Common myeloid progenitor, CD34-positive (primary cell): ENCODE measurements around the gene GAA.

Source experiments
- CTCF ChIA-PET: fragments of 350-600 bp; sonication (Branson Sonifier 250); formaldehyde crosslinking; loops from one replicate; lab custom pipeline; 2021; ENCODE audit warnings: antibody characterized with exemption; lab: Charles Lee
- POLR2A ChIA-PET: fragments of 350-600 bp; sonication (Branson Sonifier 250); formaldehyde crosslinking; loops from one replicate; lab custom pipeline; 2021; ENCODE audit warnings: antibody characterized with exemption; lab: Charles Lee
- DNase-seq, 3 donors: peaks; one replicate each; pipeline versions ENCODE4 v3.0.0 to v3.0.0-alpha.2; 2013
- H3K27ac ChIP-seq, 2 experiments: 1 replicate in 1 of 2; 2 replicates in 1 of 2; pipeline ENCODE4 v1.7.0; 2013; ENCODE audit warnings: inconsistent platforms in 2 of 2, low read length in 2 of 2, mild to moderate bottlenecking in 2 of 2, low read depth in 1 of 2, moderate library complexity in 1 of 2; ENCODE audit not compliant: severe bottlenecking in 2 of 2, insufficient read depth in 1 of 2, poor library complexity in 1 of 2
- H3K27me3 ChIP-seq, 5 experiments: replicated peaks in 2 of 5; 1 replicate in 3 of 5; 2 replicates in 2 of 5; pipeline versions ENCODE4 v1.6.1 to v1.7.0; 2013; ENCODE audit warnings: low read length in 4 of 5, mild to moderate bottlenecking in 2 of 5, moderate library complexity in 2 of 5, inconsistent platforms in 1 of 5; ENCODE audit not compliant: insufficient read depth in 5 of 5, control insufficient read depth in 4 of 5
- H3K36me3 ChIP-seq, 4 experiments: 1 replicate in 2 of 4; 2 replicates in 2 of 4; pipeline versions ENCODE4 v1.6.1 to v1.7.0; 2013; ENCODE audit warnings: low read length in 3 of 4, control low read depth in 1 of 4, mild to moderate bottlenecking in 1 of 4; ENCODE audit not compliant: control insufficient read depth in 4 of 4, insufficient read depth in 4 of 4
- H3K4me1 ChIP-seq, 4 experiments: 1 replicate in 3 of 4; 2 replicates in 1 of 4; pipeline versions ENCODE4 v1.6.1 to v1.7.1; 2013; ENCODE audit warnings: low read length in 3 of 4, mild to moderate bottlenecking in 3 of 4, control low read depth in 1 of 4, inconsistent platforms in 1 of 4, moderate library complexity in 1 of 4; ENCODE audit not compliant: control insufficient read depth in 4 of 4, insufficient read depth in 4 of 4; ENCODE audit errors: control extremely low read depth in 1 of 4
- H3K4me3 ChIP-seq, 7 experiments: 1 replicate in 4 of 7; 2 replicates in 3 of 7; pipeline versions ENCODE4 v1.5.1 to v1.7.0; 2013; ENCODE audit warnings: mild to moderate bottlenecking in 7 of 7, low read length in 6 of 7, moderate library complexity in 6 of 7, inconsistent platforms in 2 of 7, low read depth in 2 of 7, control low read depth in 1 of 7; ENCODE audit not compliant: insufficient read depth in 4 of 7, control insufficient read depth in 1 of 7; ENCODE audit errors: extremely low read depth in 1 of 7
- H3K9me3 ChIP-seq, 5 experiments: 1 replicate in 4 of 5; 2 replicates in 1 of 5; pipeline versions ENCODE4 v1.6.1 to v1.7.1; 2013; ENCODE audit warnings: low read length in 4 of 5, mild to moderate bottlenecking in 2 of 5, inconsistent platforms in 1 of 5, low read depth in 1 of 5, moderate library complexity in 1 of 5; ENCODE audit not compliant: control insufficient read depth in 4 of 5, insufficient read depth in 2 of 5; ENCODE audit errors: control extremely low read depth in 1 of 5
- WGBS: methylation state at CpG from one replicate; pipeline ENCODE4 v1.1.5; 2013; ENCODE audit not compliant: insufficient coverage; 5-methylcytosine and 5-hydroxymethylcytosine counted together

GAA gene

GRCh38 chr17:80117491-80118401, 16.4 kb downstream of the GAA start:
- no peak overlapping the region for H3K4me3 ChIP-seq
- H3K9me3 ChIP-seq, result peaks cover 0 to 1% (median 0%) of the 10 kb centered on the region in 5 experiments
- no peak for DNase-seq
- WGBS, result 94% methylated on average over 22 of the region's 31 CpGs
- no peak overlapping the region for H3K27ac ChIP-seq
- ChIA-PET POLR2A (no interaction called here), CTCF (no interaction called here)
- H3K4me1 ChIP-seq, result no peaks in the 10 kb centered on the region
- H3K27me3 ChIP-seq, result no peaks in the 10 kb centered on the region
- H3K36me3 ChIP-seq, result peaks cover 0 to 8% (median 1%) of the 10 kb centered on the region in 4 experiments

GRCh38 chr17:80118601-80119270, 17.4 kb downstream of the GAA start:
- peaks cover 0 to 1% (median 0%) of the 10 kb centered on the region in 5 experiments for H3K9me3 ChIP-seq
- H3K36me3 ChIP-seq, result peaks cover 0 to 8% (median 1%) of the 10 kb centered on the region in 4 experiments
- no peaks in the 10 kb centered on the region for H3K27me3 ChIP-seq
- H3K4me1 ChIP-seq, result no peaks in the 10 kb centered on the region
- DNase-seq, result no peak
- H3K27ac ChIP-seq, result no peak overlapping the region
- 93% methylated on average over 32 of the region's 35 CpGs for WGBS
- ChIA-PET CTCF (no interaction called here), POLR2A (no interaction called here)
- no peak overlapping the region for H3K4me3 ChIP-seq

- Histone ChIP-seq H3K4me1 (no peaks in the 10 kb centered on the region), H3K9me3 (peaks cover 0 to 1% (median 0%) of the 10 kb centered on the region in 5 experiments), H3K27ac (no peak overlapping the region), H3K4me3 (no peak overlapping the region), H3K36me3 (peaks cover 0 to 8% (median 1%) of the 10 kb centered on the region in 4 experiments), H3K27me3 (no peaks in the 10 kb centered on the region)
- POLR2A ChIA-PET, result no interaction called here
- no peak for DNase-seq
- WGBS, result 97% methylated on average over 16 of the region's 24 CpGs
- CTCF ChIA-PET, result no interaction called here
These were observed 17.9 kb downstream of the GAA start for GRCh38 chr17:80119271-80119791.

- ChIA-PET POLR2A (no interaction called here), CTCF (no interaction called here)
- Histone ChIP-seq H3K9me3 (peaks cover 0 to 1% (median 0%) of the 10 kb centered on the region in 5 experiments), H3K36me3 (peaks cover 0 to 7% (median 1%) of the 10 kb centered on the region in 4 experiments), H3K27me3 (no peaks in the 10 kb centered on the region), H3K27ac (no peak overlapping the region), H3K4me1 (no peaks in the 10 kb centered on the region), H3K4me3 (no peak overlapping the region)
- DNase-seq, result no peak
- WGBS, result 97% methylated on average over 8 of the region's 9 CpGs
These were observed 18.5 kb downstream of the GAA start for GRCh38 chr17:80119839-80120238.

- POLR2A ChIA-PET, result no interaction called here
- 95% methylated on average over 13 of the region's 17 CpGs for WGBS
These were observed 20.7 kb downstream of the GAA start for GRCh38 chr17:80122026-80122575.

GRCh38 chr17:80122926-80123505, 21.6 kb downstream of the GAA start:
- H3K27ac ChIP-seq, result no peak overlapping the region
- no peak for DNase-seq
- no peak overlapping the region for H3K4me3 ChIP-seq
- no peaks in the 10 kb centered on the region for H3K9me3 ChIP-seq
- ChIA-PET POLR2A (no interaction called here), CTCF (no interaction called here)
- H3K36me3 ChIP-seq, result peaks cover 0 to 3% (median 1%) of the 10 kb centered on the region in 4 experiments
- H3K4me1 ChIP-seq, result no peaks in the 10 kb centered on the region
- H3K27me3 ChIP-seq, result peaks cover 0 to 7% (median under 1%) of the 10 kb centered on the region in 5 experiments
- 100% methylated on average over 3 of the region's 6 CpGs for WGBS

More at GRCh38 chr17:80122026-80122575, 20.7 kb downstream of the GAA start:
- Histone ChIP-seq H3K27me3 (peaks cover 0 to 3% (median 0%) of the 10 kb centered on the region in 5 experiments), H3K9me3 (no peaks in the 10 kb centered on the region), H3K36me3 (peaks cover 0 to 3% (median 1%) of the 10 kb centered on the region in 4 experiments), H3K27ac (no peak overlapping the region), H3K4me1 (no peaks in the 10 kb centered on the region), H3K4me3 (no peak overlapping the region)
- no peak for DNase-seq
- CTCF ChIA-PET, result no interaction called here
